GM23248 (cell line): ENCODE results near the gene MYMK. TPM values are rescaled to one million over a fixed set of nuclear protein-coding genes. Genes with fewer than 3 reads are reported as not detected.

Experiments
- DNase-seq: peaks from one replicate; pipeline ENCODE4 v3.0.0-alpha.2; 2015
- H2AFZ ChIP-seq: fragments of 200-600 bp; sonication (generic); 2 replicates; pipeline ENCODE4 v1.6.1; 2016; ENCODE audit warnings: antibody characterized with exemption
- H3F3A ChIP-seq: fragments of 200-600 bp; sonication (generic); 2 replicates; pipeline ENCODE4 v1.6.1; 2016; ENCODE audit warnings: mild to moderate bottlenecking, antibody characterized with exemption, mixed run types; ENCODE audit not compliant: insufficient read depth
- H3K27ac ChIP-seq: fragments of 200-600 bp; sonication (generic); 2 replicates; pipeline ENCODE4 v1.5.1; 2016; ENCODE audit warnings: mild to moderate bottlenecking
- H3K27me3 ChIP-seq: fragments of 200-600 bp; sonication (generic); replicated peaks from 2 replicates; pipeline ENCODE4 v1.6.1; 2016; ENCODE audit warnings: mild to moderate bottlenecking; ENCODE audit not compliant: insufficient read depth
- H3K36me3 ChIP-seq: fragments of 200-600 bp; sonication (generic); 2 replicates; pipeline ENCODE4 v1.6.1; 2016; ENCODE audit warnings: low read depth, mild to moderate bottlenecking
- H3K4me1 ChIP-seq: fragments of 200-600 bp; sonication (generic); 2 replicates; pipeline ENCODE4 v1.6.1; 2016; ENCODE audit warnings: mild to moderate bottlenecking; ENCODE audit not compliant: insufficient read depth
- H3K4me2 ChIP-seq: fragments of 200-600 bp; sonication (generic); one replicate; pipeline ENCODE4 v1.6.1; 2016; ENCODE audit warnings: mild to moderate bottlenecking; ENCODE audit not compliant: unreplicated experiment
- H3K4me3 ChIP-seq: fragments of 200-600 bp; sonication (generic); 2 replicates; pipeline ENCODE4 v1.5.1; 2016; ENCODE audit warnings: mild to moderate bottlenecking
- H3K79me2 ChIP-seq: fragments of 200-600 bp; sonication (generic); 2 replicates; pipeline ENCODE4 v1.6.1; 2016; ENCODE audit warnings: mild to moderate bottlenecking; ENCODE audit not compliant: insufficient read depth
- H3K9ac ChIP-seq: fragments of 200-600 bp; sonication (generic); 2 replicates; pipeline ENCODE4 v1.6.1; 2016; ENCODE audit warnings: mild to moderate bottlenecking
- H3K9me2 ChIP-seq: fragments of 200-600 bp; sonication (generic); 2 replicates; pipeline ENCODE4 v1.6.1; 2016; ENCODE audit warnings: mixed run types, mild to moderate bottlenecking, moderate library complexity; ENCODE audit not compliant: insufficient read depth
- H3K9me3 ChIP-seq: fragments of 200-600 bp; sonication (generic); one replicate; pipeline ENCODE4 v1.6.1; 2017; ENCODE audit warnings: low read depth
- H4K20me1 ChIP-seq: fragments of 200-600 bp; sonication (generic); 2 replicates; pipeline ENCODE4 v1.6.0; 2016; ENCODE audit not compliant: insufficient read depth
- EZH2 ChIP-seq: fragments of 200-600 bp; sonication (generic); IDR thresholded peaks from 2 replicates; pipeline ENCODE4 v1.6.1; 2018; ENCODE audit warnings: antibody characterized with exemption, mild to moderate bottlenecking; ENCODE audit not compliant: insufficient read depth, poor library complexity, severe bottlenecking
- EZH2phosphoT487 ChIP-seq: fragments of 200-600 bp; sonication (generic); IDR thresholded peaks from 2 replicates; pipeline ENCODE4 v1.6.1; 2018; ENCODE audit warnings: antibody characterized with exemption, moderate library complexity, mild to moderate bottlenecking, low read depth; ENCODE audit not compliant: insufficient read depth
- WGBS, 2 experiments: methylation state at CpG; one replicate each; pipeline ENCODE4 v1.1.6; 2015 to 2017; ENCODE audit warnings: low lambda C conversion rate in 2 of 2, low coverage in 1 of 2; ENCODE audit errors: missing lambda C conversion rate in 2 of 2; 5-methylcytosine and 5-hydroxymethylcytosine counted together
- in situ Hi-C: fragments of 300-500 bp; cut with MboI; formaldehyde crosslinking; loops from 2 replicates; pipeline ENCODE4 v1.15.0; 2020
- polyA plus RNA-seq: library from polyadenylated mRNA; unstranded; fragments of >200 nt; fragmentation: Nextera tagmentation; extraction: Ambion mirVana; gene quantifications from 2 replicates; pipeline ENCODE4 v1.2.1, GENCODE V29; 2016
- total RNA-seq: library from RNA; depleted of rRNA; stranded (reverse); fragments of >200 nt; shearing (Covaris generic); gene quantifications from 2 replicates; pipeline ENCODE4 v1.2.3, GENCODE V29; 2014

The MYMK gene
- total and polyA plus RNA-seq, 2 experiments from 2014 or later: not detected

GRCh38 chr9:133515240-133515610 lies 9.5 kb downstream of the MYMK start:
- Histone ChIP-seq H3K4me1 (no peaks in the 10 kb centered on the region), H3K9me2 (no peaks in the 10 kb centered on the region), H3K9ac (no peak overlapping the region), H4K20me1 (no peaks in the 10 kb centered on the region), H3K4me2 (no peak overlapping the region), H3K27ac (no peak overlapping the region), H2AFZ (no peak overlapping the region), H3K79me2 (no peaks in the 10 kb centered on the region), H3K27me3 (peaks cover 12% of the 10 kb centered on the region), H3K4me3 (no peak overlapping the region), H3F3A (no peaks in the 10 kb centered on the region), H3K36me3 (no peaks in the 10 kb centered on the region), H3K9me3 (no peaks in the 10 kb centered on the region)
- 77 to 78% methylated on average over 10 of the region's 10 CpGs for WGBS, 2 experiments
- in situ Hi-C loops: no loop called here
- no peak for TF ChIP-seq EZH2phosphoT487
- no peak for TF ChIP-seq EZH2
- no peak for DNase-seq

- Histone ChIP-seq H3K36me3 (no peaks in the 10 kb centered on the region), H4K20me1 (no peaks in the 10 kb centered on the region), H3K27me3 (peaks cover 9% of the 10 kb centered on the region), H3K4me3 (no peak overlapping the region), H3K4me1 (no peaks in the 10 kb centered on the region), H3K27ac (no peak overlapping the region), H3K79me2 (no peaks in the 10 kb centered on the region), H3K9me2 (no peaks in the 10 kb centered on the region), H2AFZ (no peak overlapping the region), H3K9ac (no peak overlapping the region), H3K9me3 (no peaks in the 10 kb centered on the region), H3K4me2 (no peak overlapping the region), H3F3A (no peaks in the 10 kb centered on the region)
- no peak for DNase-seq
- TF ChIP-seq EZH2phosphoT487: no peak
- no peak for TF ChIP-seq EZH2
- in situ Hi-C loops: no loop called here
- WGBS, 2 experiments: 9 to 38% methylated on average over 7 to 14 of the region's 14 CpGs
Observed at GRCh38 chr9:133514460-133515239, 10.1 kb downstream of the MYMK start.

- Histone ChIP-seq H3K79me2 (no peaks in the 10 kb centered on the region), H4K20me1 (no peaks in the 10 kb centered on the region), H3K27me3 (no peaks in the 10 kb centered on the region; the same call in 1 of the 2 replicates), H3F3A (no peaks in the 10 kb centered on the region), H2AFZ (no peak overlapping the region), H3K36me3 (no peaks in the 10 kb centered on the region), H3K4me2 (no peak overlapping the region), H3K4me3 (no peak overlapping the region), H3K9me3 (no peaks in the 10 kb centered on the region), H3K9ac (no peak overlapping the region), H3K27ac (no peak overlapping the region), H3K9me2 (no peaks in the 10 kb centered on the region), H3K4me1 (no peaks in the 10 kb centered on the region)
- WGBS, 2 experiments: 51 to 52% methylated on average over 27 to 28 of the region's 28 CpGs
- no peak for TF ChIP-seq EZH2
- TF ChIP-seq EZH2phosphoT487: no peak
- in situ Hi-C loops: no loop called here
- DNase-seq: no peak
Observed at GRCh38 chr9:133513214-133514100, 11.3 kb downstream of the MYMK start.

- TF ChIP-seq EZH2 (no peak), EZH2phosphoT487 (no peak)
- Histone ChIP-seq H3K79me2 (no peaks in the 10 kb centered on the region), H3K27ac (no peak overlapping the region), H3K9me2 (no peaks in the 10 kb centered on the region), H2AFZ (no peak overlapping the region), H3K27me3 (no peaks in the 10 kb centered on the region; the same call in 1 of the 2 replicates), H4K20me1 (no peaks in the 10 kb centered on the region), H3K4me1 (no peaks in the 10 kb centered on the region), H3K4me2 (no peak overlapping the region), H3K9ac (no peak overlapping the region), H3K4me3 (no peak overlapping the region), H3K36me3 (no peaks in the 10 kb centered on the region), H3K9me3 (no peaks in the 10 kb centered on the region), H3F3A (no peaks in the 10 kb centered on the region)
- in situ Hi-C loops: no loop called here
- DNase-seq: no peak
- 69 to 70% methylated on average over 15 to 19 of the region's 19 CpGs for WGBS, 2 experiments
Observed at GRCh38 chr9:133512253-133513213, 12.2 kb downstream of the MYMK start.
